ENCODE results near the gene GPR42.

Gene GPR42

GRCh38 chr19:35370722-35371121, at the start of gene GPR42:
Gene GPR42, plus strand, starts transcription at chr19:35371068. Its CDS starts 292 bp downstream, at chr19:35371360.
- DNase-seq: no peak

DNA sequence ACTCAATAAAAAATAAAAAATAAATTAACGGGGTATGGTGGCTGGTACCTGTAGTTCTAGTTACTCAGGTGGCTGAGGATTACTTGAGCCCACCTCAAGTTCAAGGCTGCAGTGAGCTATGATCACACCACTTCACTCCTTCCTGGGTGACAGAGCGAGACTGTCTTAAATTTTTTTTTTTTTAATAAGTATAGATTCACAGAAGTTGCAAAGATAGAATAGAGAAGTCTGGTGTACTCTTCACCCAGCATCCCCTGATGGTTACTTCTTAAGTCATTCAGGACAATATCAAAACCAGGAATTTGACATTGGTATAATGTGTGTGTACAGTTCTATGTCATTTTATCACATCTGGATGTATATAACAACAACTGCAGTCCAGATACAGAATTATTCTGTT, 49.6 kb upstream of the GPR42 start:
- no peak for DNase-seq

GRCh38 chr19:35322014-35322413, 48.9 kb upstream of the GPR42 start:
- no peak for DNase-seq

GRCh38 chr19:35327642-35328041, 43.2 kb upstream of the GPR42 start:
- DNase-seq: peak; percentile 43

DNA sequence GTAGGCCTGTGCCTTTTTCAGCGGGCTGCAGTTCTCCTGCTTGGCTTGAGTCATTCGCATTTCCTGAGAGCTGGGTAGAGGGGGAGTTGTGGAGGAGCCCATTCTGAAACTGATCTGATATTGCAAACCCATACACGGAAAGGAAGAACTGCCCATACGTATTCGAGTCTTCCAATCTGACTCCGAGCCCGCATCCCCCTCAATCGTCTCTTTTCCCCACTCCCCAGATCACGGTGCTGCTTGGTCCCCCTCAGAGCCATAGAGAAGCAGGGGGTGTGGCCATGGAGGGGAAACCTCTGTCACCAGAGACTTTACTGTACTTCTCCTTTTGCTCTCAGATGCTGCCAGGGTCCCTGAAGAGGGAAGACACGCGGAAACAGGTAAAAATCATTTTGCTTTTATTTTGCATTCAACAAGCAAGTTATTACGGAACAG, 42.0 kb upstream of the GPR42 start, which contains the start of gene CD22:
Gene CD22, plus strand, starts transcription at position 337 of the 435 bp plus-strand sequence. CDS start 2,854 bp downstream, outside the sequence.
- no peak for DNase-seq

- no peak for DNase-seq
Measured at GRCh38 chr19:35329323-35329722, 41.5 kb upstream of the GPR42 start.

DNA sequence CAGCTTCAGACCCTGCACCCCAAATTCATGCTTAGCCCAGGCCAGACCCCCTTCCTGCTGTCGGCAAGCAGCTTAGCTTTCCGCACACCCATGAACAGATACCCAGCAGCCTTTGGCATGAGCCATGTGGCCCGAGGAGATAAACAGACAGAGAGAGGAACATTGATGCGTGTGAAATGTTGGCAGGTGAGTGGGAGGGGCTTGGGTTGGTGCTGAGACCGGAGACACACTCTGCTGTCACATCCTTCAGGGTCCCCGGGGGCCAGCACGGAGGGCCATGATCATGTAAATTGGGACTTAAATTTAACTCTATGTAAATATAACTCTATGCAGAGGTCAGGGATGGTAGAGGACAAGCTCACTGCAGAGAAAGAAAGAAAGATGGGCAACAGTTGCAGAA, 40.4 kb upstream of the GPR42 start:
- DNase-seq: no peak

GRCh38 chr19:35331551-35332214, 39.2 kb upstream of the GPR42 start:
- DNase-seq: no peak

GRCh38 chr19:35332817-35333216, 38.1 kb upstream of the GPR42 start:
- DNase-seq: no peak

GRCh38 chr19:35334144-35334753, 36.6 kb upstream of the GPR42 start:
- no peak for DNase-seq

DNA sequence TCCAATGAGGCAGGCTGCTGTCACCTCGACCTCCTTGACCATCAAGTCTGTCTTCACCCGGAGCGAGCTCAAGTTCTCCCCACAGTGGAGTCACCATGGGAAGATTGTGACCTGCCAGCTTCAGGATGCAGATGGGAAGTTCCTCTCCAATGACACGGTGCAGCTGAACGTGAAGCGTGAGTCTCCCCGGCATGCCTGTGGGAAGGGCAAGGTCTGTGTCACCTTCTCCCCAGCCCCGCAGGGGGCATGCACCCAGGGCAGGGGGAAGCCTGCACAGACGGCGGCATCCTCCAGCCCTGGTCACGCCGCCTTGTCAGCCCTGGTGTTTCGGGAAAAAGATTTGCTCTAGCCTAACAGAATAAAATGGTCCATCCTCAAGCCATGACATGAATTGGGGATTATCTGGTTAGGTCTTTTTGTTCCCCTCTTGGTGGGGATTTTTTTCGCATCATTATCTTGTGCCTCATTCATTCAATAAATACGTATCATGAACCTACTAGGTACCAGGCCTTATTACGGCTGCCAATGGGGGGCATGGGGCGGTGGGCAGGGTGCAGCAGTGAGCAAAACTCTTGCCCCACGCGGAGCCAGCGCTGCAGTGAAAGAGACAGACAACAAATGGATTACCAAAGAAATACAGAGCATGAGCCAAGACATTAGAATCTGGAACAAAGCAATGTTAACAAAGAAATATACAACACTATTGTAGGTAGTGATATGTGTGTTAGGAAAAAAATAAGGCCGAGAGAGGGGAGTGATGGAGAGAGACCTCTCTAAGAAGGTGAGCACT, 34.5 kb upstream of the GPR42 start:
- DNase-seq: no peak

DNA sequence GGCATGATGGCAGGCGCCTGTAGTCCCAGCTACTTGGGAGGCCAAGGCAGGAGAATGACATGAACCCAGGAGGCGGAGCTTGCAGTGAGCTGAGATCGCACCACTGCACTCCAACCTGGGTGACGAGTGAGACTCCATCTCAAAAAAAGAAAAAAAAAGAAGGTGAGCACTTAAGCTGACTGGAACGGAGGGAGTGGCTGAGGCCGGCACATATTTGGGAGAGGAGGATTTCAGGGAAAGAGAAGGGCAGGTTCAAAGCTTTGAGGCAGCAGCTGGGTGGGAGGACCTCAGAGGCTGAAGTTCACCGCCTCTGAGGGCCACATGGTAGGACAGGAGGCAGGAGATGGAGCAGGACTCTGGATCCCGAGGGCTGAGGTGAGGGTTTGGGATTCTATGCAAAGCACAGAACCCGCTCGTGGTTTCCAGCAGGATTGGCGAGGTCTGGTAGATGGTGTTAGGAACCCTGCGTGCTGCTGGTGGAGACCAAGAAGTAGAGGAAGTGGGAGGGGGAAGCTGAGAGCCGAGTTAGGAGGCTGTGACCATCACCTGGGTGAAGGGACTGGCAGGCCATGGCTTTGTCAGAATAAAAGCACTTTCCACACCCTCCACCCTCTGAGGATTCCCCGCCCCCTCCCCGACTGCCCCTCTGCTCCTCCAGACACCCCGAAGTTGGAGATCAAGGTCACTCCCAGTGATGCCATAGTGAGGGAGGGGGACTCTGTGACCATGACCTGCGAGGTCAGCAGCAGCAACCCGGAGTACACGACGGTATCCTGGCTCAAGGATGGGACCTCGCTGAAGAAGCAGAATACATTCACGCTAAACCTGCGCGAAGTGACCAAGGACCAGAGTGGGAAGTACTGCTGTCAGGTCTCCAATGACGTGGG, 33.5 kb upstream of the GPR42 start:
- no peak for DNase-seq

GRCh38 chr19:35337984-35338296, 32.9 kb upstream of the GPR42 start:
- no peak for DNase-seq

GRCh38 chr19:35340431-35340830, 30.4 kb upstream of the GPR42 start:
- no peak for DNase-seq

DNA sequence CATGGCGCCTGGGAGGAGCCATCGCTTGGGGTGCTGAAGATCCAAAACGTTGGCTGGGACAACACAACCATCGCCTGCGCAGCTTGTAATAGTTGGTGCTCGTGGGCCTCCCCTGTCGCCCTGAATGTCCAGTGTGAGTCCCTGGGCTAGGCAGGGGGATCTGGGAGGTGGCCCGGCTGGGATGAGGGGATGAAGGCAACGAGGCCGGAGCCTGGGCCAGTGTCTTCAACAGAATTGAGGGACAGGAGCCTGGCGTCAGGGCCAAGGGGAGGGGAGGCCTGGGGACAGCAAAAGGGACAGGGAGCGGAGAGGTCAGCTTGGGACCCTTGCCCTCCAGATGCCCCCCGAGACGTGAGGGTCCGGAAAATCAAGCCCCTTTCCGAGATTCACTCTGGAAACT, 29.9 kb upstream of the GPR42 start:
- DNase-seq: no peak

GRCh38 chr19:35341565-35342225, 29.2 kb upstream of the GPR42 start:
- no peak for DNase-seq

- DNase-seq: peak; percentile 82
Measured at GRCh38 chr19:35342430-35342829, 28.4 kb upstream of the GPR42 start.

- DNase-seq: no peak
Measured at GRCh38 chr19:35344511-35345031, 26.3 kb upstream of the GPR42 start.

GRCh38 chr19:35345671-35346111, 25.2 kb upstream of the GPR42 start:
- no peak for DNase-seq

GRCh38 chr19:35346193-35347052, 24.4 kb upstream of the GPR42 start:
- DNase-seq: no peak

All from NCI-H82 (cell line).